Upper lobe of left lung (tissue), 6 donors: ENCODE data around the gene NDUFB2. TPM values are rescaled to one million over a fixed set of nuclear protein-coding genes. Genes with fewer than 3 reads are reported as not detected.
A peak's percentile ranks its signal among the peaks of the same experiment; 100 is the strongest.
"Not testable (repeated sequence)": the region's sequence is repeated elsewhere in the genome, so short reads cannot be mapped to it uniquely, and the experiment has no call there.

ENCODE experiments used
- ATAC-seq, 2 donors: fragments of 200-7000 bp; cut with Tn5 transposase; one replicate each; pipeline ENCODE4 v1.9.1; 2022; ENCODE audit warnings: mild to moderate bottlenecking in 2 of 2, moderate library complexity in 2 of 2; ENCODE audit not compliant: low FRiP score in 2 of 2
- DNase-seq, 2 donors: peaks; one replicate each; pipeline ENCODE4 v3.0.0-alpha.2; 2019 to 2020
- H3K27ac ChIP-seq, 4 donors: fragments of 200-600 bp; sonication (generic); one replicate each; pipeline ENCODE4 v1.5.1; 2016 to 2019
- H3K27me3 ChIP-seq, 4 donors: fragments of 200-600 bp; sonication (generic); one replicate each; pipeline ENCODE4 v1.5.1; 2017 to 2019
- H3K36me3 ChIP-seq, 4 donors: fragments of 200-600 bp; sonication (generic); one replicate each; pipeline ENCODE4 v1.5.1; 2016 to 2019
- H3K4me1 ChIP-seq, 4 donors: fragments of 200-600 bp; sonication (generic); one replicate each; pipeline ENCODE4 v1.5.1; 2018 to 2019
- H3K4me3 ChIP-seq, 4 donors: fragments of 200-600 bp; sonication (generic); one replicate each; pipeline ENCODE4 v1.5.1; 2017 to 2019; ENCODE audit warnings: mild to moderate bottlenecking in 2 of 4, moderate library complexity in 1 of 4
- H3K9me3 ChIP-seq, 4 donors: fragments of 200-600 bp; sonication (generic); one replicate each; pipeline ENCODE4 v1.5.1; 2018 to 2019
- CTCF ChIP-seq, 6 experiments: fragments of 450-650 bp in 4 of 6; fragments of 200-600 bp in 2 of 6; sonication (generic) in 2 of 6; IDR thresholded peaks; one replicate each; pipeline ENCODE4 v1.5.1; 2016 to 2019; ENCODE audit warnings: antibody characterized with exemption in 6 of 6
- EP300 ChIP-seq, 4 donors: sonication (generic); formaldehyde crosslinking; IDR thresholded peaks; one replicate each; pipeline ENCODE4 v1.5.1; 2017; ENCODE audit warnings: antibody characterized with exemption in 4 of 4, control low read depth in 2 of 4
- POLR2A ChIP-seq, 4 donors: fragments of 450-650 bp; IDR thresholded peaks; one replicate each; pipeline ENCODE4 v1.5.1; 2016 to 2017; ENCODE audit warnings: antibody characterized with exemption in 4 of 4, mild to moderate bottlenecking in 2 of 4
- POLR2AphosphoS5 ChIP-seq, 2 donors: sonication (generic); formaldehyde crosslinking; IDR thresholded peaks; one replicate each; pipeline ENCODE4 v1.5.1; 2017; ENCODE audit warnings: antibody characterized with exemption in 2 of 2
- WGBS, 2 donors: methylation state at CpG; one replicate each; pipeline ENCODE4 v1.1.5; 2017 to 2018; 5-methylcytosine and 5-hydroxymethylcytosine counted together
- total RNA-seq, 6 donors: library from RNA; depleted of rRNA in 4 of 6; stranded (reverse); fragments of >200 nt in 4 of 6; gene quantifications; one replicate each; pipeline versions ENCODE4 v1.1.0 to v1.2.1, GENCODE V29; 2016 to 2021
- donor health status: DM: no; HTN: no; CAD: no; lungs with moderate emphysema.
- donor health status: DM: no; HTN: yes; CAD: no; lungs with severe emphysema.

NDUFB2 gene
- total RNA-seq, 6 donors from 2014 or later: 51.3 to 204 (median 156) TPM

GRCh38 chr7:140688341-140688740 is 8.2 kb upstream of the NDUFB2 start:
- no peak for ATAC-seq
- H3K9me3 ChIP-seq: no peaks in the 10 kb centered on the region
- TF ChIP-seq POLR2A (IDR thresholded peaks at IDR 0.05): no peak
- TF ChIP-seq POLR2AphosphoS5 (IDR thresholded peaks at IDR 0.05): no peak
- TF ChIP-seq EP300 (IDR thresholded peaks at IDR 0.05): no peak
- no peak for TF ChIP-seq CTCF (IDR thresholded peaks at IDR 0.05)
- no peaks in the 10 kb centered on the region for H3K4me1 ChIP-seq
- no peaks in the 10 kb centered on the region for H3K27me3 ChIP-seq
- no peak overlapping the region for H3K4me3 ChIP-seq
- 95 to 96% methylated on average over 6 of the region's 6 CpGs for WGBS, 2 donors
- H3K36me3 ChIP-seq: peaks cover 2 to 61% (median 23%) of the 10 kb centered on the region in 4 donors
- no peak overlapping the region for H3K27ac ChIP-seq
- no peak for DNase-seq

- WGBS, 2 donors: 94 to 95% methylated on average over 14 to 16 of the region's 16 CpGs
- peaks cover 2 to 57% (median 21%) of the 10 kb centered on the region in 4 donors for H3K36me3 ChIP-seq
- H3K27ac ChIP-seq: no peak overlapping the region
- H3K9me3 ChIP-seq: no peaks in the 10 kb centered on the region
- no peak for TF ChIP-seq CTCF (IDR thresholded peaks at IDR 0.05)
- TF ChIP-seq POLR2A (IDR thresholded peaks at IDR 0.05): no peak
- TF ChIP-seq EP300 (IDR thresholded peaks at IDR 0.05): no peak
- TF ChIP-seq POLR2AphosphoS5 (IDR thresholded peaks at IDR 0.05): no peak
- H3K4me1 ChIP-seq: no peaks in the 10 kb centered on the region
- H3K27me3 ChIP-seq: no peaks in the 10 kb centered on the region
- DNase-seq (no peak), ATAC-seq (peak in 1 of 2 donors; percentile 12)
- H3K4me3 ChIP-seq: no peak overlapping the region
These were observed 7.0 kb upstream of the NDUFB2 start for GRCh38 chr7:140689199-140690152.

- Histone ChIP-seq H3K27ac (no peak overlapping the region), H3K36me3 (peaks cover 2 to 51% (median 21%) of the 10 kb centered on the region in 4 donors), H3K4me3 (no peak overlapping the region), H3K9me3 (no peaks in the 10 kb centered on the region), H3K27me3 (no peaks in the 10 kb centered on the region), H3K4me1 (peaks cover 3 to 7% (median 5%) of the 10 kb centered on the region in 4 donors)
- TF ChIP-seq POLR2AphosphoS5 (IDR thresholded peaks at IDR 0.05) (no peak), POLR2A (IDR thresholded peaks at IDR 0.05) (no peak), CTCF (IDR thresholded peaks at IDR 0.05) (no peak), EP300 (IDR thresholded peaks at IDR 0.05) (no peak)
- DNase-seq (no peak), ATAC-seq (no peak)
- 92% methylated on average over 5 to 12 of the region's 12 CpGs for WGBS, 2 donors
These were observed 5.0 kb upstream of the NDUFB2 start for GRCh38 chr7:140691376-140692045.

GRCh38 chr7:140693849-140694248 is 2.7 kb upstream of the NDUFB2 start:
- 95 to 97% methylated on average over 9 to 10 of the region's 10 CpGs for WGBS, 2 donors
- H3K4me3 ChIP-seq, ATAC-seq, DNase-seq, H3K27me3 ChIP-seq, H3K9me3 ChIP-seq, H3K27ac ChIP-seq: not testable (repeated sequence)
- Histone ChIP-seq H3K36me3 (peaks cover 0 to 31% (median 14%) of the 10 kb centered on the region in 4 donors), H3K4me1 (peaks cover 13 to 22% (median 17%) of the 10 kb centered on the region in 4 donors)

GRCh38 chr7:140694592-140694991 is 1.9 kb upstream of the NDUFB2 start:
- no peak overlapping the region for H3K4me3 ChIP-seq
- DNase-seq: no peak
- no peak for ATAC-seq
- peaks cover 0 to 27% (median 10%) of the 10 kb centered on the region in 4 donors for H3K36me3 ChIP-seq
- H3K27ac ChIP-seq: no peak overlapping the region
- peaks cover 13 to 22% (median 17%) of the 10 kb centered on the region in 4 donors for H3K4me1 ChIP-seq
- H3K9me3 ChIP-seq: no peaks in the 10 kb centered on the region
- 87 to 91% methylated on average over 2 to 6 of the region's 6 CpGs for WGBS, 2 donors
- no peak for TF ChIP-seq POLR2AphosphoS5 (IDR thresholded peaks at IDR 0.05)
- TF ChIP-seq EP300 (IDR thresholded peaks at IDR 0.05): no peak
- TF ChIP-seq POLR2A (IDR thresholded peaks at IDR 0.05): no peak
- TF ChIP-seq CTCF (IDR thresholded peaks at IDR 0.05): no peak
- no peaks in the 10 kb centered on the region for H3K27me3 ChIP-seq
